Measurements from ENCODE around the gene LAMTOR4. TPM values are rescaled to one million over a fixed set of nuclear protein-coding genes. Genes with fewer than 3 reads are reported as not detected.
A peak's percentile ranks its signal among the peaks of the same experiment; 100 is the strongest.
"Not testable (repeated sequence)": the region's sequence is repeated elsewhere in the genome, so short reads cannot be mapped to it uniquely, and the experiment has no call there.

Gene LAMTOR4
- total RNA-seq, 1 experiment from 2014 or later, result 344 TPM

DNA sequence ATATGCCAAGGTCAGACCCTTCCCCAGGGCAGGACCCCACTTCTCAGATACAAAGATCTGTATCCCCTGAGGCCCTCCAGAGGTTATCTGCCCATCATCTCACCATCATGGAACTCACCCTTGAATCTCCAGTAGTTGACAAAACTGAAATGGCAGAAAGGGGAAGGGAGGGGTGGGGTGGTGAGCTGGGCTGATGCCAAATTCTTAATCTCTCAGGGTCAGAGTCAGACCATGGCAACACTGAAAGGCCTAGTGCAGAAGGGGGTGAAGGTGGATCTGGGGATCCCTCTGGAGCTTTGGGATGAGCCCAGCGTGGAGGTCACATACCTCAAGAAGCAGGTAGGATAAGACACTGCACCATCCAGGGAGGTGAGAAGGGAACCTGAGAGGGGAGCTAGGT is 26.1 kb upstream of the LAMTOR4 start:
- DNase-seq (ENCODE audit: low spot score), result no peak

DNA sequence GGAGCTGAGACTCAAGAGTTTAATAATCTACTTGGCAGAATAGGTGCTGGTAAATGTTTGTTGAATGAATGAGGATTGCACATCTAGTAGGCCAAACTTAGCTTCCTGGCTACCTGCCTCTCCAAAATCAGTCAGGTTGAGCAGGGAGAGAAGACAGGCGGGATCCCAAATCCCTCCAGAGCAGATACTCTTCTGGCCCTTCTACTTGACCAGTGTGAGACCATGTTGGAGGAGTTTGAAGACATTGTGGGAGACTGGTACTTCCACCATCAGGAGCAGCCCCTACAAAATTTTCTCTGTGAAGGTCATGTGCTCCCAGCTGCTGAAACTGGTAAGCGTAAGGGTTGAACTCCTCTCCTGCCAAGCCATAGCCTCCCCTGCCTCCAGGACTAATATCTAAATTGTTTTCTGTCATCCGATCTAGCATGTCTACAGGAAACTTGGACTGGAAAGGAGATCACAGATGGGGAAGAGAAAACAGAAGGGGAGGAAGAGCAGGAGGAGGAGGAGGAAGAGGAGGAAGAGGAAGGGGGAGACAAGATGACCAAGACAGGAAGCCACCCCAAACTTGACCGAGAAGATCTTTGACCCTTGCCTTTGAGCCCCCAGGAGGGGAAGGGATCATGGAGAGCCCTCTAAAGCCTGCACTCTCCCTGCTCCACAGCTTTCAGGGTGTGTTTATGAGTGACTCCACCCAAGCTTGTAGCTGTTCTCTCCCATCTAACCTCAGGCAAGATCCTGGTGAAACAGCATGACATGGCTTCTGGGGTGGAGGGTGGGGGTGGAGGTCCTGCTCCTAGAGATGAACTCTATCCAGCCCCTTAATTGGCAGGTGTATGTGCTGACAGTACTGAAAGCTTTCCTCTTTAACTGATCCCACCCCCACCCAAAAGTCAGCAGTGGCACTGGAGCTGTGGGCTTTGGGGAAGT is 24.2 kb upstream of the LAMTOR4 start:
- DNase-seq (ENCODE audit: low spot score), result peak; percentile 26

DNA sequence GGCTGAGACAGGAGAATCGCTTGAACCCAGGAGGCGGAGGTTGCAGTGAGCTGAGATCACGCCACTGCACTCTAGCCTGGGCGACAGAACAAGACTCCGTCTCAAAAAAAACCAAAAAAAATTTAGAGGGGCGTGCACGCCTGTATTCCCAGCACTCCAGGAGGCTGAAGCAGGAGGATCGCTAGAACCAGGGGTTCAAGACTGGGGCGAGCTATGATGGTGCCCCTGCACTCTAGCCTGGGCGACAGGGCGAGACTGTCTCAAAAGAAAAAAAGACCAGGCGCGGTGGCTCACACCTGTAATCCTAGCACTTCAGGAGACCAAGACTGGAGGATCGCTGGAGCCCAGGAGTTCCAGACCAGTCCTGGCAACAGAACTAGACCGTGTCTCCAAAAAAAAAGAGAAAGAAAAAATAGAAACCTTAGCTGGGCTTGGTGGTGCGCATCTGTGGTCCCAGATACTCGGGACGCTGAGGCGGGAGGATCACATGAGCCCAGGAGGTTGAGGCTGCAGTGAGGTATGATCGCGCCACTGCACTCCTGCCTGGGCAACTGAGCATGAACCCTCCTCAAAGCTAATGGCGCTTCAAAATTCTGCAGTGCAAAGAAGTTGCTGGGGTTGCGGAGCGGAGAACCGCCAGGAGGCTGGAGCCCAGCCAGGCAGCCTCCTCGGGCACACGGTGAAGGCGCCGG is 22.3 kb upstream of the LAMTOR4 start:
- no peak for DNase-seq (ENCODE audit: low spot score)

DNA sequence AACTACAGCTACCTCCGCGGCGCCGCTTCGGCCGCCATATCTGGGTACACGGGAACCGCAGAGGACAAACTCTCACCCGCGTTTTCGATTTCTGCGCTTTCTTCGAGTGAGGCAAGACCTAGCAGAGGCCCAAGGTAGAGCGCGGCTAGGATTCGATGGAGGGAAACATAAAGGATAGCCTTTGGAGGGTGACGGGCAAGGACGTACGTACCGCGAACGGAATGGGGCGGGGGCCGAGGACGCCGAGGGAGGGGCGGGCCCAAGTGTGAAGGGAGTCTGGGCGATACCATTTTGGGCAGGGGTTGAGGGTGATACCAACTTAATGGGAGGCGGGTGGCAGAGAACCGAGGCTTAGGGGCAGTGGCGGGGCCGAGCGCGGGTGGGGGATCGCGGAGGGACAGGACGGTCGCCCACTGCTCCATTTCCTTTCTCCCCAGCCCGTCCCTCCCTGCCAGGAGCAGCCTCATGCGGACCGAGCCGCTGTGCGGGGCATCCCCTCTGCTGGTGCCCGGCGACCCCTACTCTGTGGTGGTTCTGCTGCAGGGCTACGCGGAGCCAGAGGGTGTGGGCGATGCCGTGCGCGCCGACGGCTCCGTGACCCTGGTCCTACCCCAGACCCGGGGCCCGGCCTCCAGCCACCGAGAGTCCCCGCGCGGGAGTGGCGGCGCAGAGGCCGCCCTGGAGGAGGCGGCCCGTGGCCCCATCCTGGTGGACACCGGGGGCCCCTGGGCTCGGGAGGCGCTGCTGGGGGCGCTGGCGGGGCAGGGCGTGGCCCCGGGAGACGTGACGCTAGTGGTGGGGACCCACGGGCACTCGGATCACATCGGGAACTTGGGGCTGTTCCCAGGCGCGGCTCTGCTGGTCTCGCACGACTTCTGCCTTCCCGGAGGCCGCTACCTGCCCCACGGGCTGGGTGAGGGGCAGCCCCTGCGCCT is 21.5 kb upstream of the LAMTOR4 start, which contains the start of gene MBLAC1:
MBLAC1 (plus strand) TSS at position 37 of the 935 bp plus-strand sequence; CDS start at position 466, 429 bp downstream.
- peak; percentile 96 for DNase-seq (ENCODE audit: low spot score)

DNA sequence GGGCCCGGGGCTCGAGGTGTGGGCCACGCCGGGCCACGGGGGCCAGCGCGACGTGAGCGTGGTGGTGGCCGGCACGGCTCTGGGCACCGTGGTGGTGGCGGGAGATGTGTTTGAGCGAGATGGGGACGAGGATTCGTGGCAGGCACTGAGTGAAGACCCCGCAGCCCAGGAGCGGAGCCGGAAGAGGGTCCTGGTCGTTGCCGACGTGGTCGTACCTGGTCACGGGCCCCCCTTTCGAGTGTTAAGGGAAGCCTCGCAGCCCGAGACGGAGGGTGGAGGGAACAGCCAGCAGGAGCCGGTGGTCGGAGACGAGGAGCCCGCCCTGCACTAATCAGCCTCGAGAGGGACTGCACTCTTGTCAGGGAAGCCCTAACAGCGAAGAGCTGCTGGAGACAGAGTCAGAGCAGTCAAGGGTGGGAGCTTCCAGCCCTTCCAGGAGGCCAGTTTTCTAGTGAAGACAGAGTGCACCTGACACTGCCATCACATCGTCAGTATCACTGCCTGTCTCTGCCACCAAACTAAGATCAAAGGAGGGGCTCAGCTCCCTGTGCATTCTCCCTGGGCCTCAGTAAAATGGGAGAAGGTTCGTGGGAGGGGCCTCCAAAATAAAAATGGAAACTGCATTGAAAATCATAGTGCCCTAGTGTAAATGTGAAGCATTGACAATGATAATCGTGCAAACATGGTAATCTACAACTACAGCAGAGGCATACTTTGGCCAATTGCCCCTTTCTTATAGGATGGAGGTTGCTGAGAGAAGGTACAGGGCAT is 20.7 kb upstream of the LAMTOR4 start:
- peak; percentile 22 for DNase-seq (ENCODE audit: low spot score)

DNA sequence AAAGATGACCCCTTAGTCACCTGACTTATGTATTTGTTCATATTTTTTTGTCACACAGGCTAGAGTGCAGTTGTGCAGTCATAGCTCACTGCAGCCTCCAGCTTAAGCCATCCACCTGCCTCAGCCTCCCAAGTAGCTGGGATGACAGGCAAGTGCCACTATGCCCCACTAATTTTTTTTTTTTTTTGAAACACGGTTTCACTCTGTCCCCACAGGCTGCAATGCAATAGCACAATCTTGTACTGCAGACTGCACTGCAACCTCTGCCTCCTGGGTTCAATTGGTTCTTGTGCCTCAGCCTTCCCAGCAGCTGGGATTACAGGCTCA is 20.1 kb upstream of the LAMTOR4 start:
- no peak for DNase-seq (ENCODE audit: low spot score)

DNA sequence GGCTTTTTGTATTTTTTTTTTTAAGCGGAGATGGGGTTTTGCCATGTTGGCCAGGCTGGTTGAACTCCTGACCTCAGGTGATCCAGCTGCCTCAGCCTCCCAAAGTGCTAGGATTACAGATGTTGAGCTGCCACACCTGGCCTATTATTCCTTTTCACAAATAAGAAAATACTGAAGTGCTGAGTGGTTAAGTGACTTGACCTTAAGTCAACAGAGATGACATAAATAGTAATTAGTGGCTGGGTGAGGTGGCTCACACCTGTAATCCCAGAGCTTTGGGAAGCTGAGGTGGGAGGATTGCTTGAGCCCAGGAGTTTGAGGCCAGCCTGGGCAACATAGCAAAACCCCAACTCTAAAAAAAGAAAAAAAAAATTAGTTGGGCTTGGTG is 18.5 kb upstream of the LAMTOR4 start:
- not testable (repeated sequence) for DNase-seq (ENCODE audit: low spot score)

DNA sequence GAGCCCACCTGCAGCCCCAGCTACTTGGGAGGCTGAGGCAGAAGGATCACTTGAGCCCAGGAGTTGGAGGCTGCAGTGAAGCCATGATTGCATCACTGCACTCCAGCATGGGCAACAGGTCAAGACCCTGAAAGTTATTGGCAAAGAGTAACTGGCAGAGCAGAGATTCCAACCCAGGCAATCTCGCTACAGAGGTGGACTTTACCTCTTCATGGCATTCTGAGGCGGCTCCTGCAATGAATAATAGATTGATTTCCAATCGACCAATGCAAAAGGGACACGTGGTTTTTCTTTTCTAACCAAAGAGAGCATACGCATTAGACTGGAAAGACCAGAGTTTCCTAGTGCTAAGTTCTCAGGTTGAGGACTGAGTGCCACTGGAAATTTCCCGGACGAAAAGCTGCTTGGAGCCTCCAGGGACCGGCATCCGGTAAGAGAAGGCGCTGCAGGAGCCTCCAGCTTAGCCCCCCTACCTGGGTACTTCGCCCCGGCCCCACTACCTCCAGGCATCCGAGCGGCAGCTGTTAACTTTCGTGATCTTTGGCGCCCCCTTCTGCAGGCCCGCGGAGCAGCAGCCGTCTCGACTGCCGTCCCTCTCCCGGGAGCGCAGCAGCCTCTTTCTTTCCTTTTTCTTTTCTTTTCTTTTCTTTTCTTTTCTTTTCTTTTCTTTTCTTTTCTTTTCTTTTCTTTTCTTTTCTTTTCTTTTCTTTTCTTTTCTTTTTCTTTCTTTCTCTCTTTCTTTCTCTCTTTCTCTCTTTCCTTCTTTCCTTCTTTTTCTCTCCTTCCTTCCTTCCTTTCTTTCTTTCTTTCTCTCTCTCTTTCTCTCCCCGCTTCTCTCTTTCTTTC is 17.9 kb upstream of the LAMTOR4 start:
- DNase-seq (ENCODE audit: low spot score), result peak; percentile 81

DNA sequence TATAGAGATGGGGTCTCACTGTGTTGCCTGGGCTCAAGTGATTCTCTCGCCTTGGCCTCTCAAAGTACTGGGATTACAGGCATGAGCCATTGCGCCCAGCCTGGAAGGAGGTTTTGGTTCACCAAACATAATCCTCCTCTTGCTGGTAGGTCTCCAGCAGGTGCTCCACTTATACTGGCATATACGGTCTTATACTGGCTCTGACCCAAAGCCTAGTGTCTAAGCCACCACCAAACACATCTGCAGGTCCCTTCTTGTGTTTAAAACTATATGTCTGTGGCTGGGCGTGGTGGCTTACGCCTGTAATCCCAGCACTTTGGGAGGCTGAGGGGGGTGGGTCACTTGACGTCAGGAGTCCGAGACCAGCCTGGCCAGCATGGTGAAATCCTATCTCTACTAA is 16.6 kb upstream of the LAMTOR4 start:
- DNase-seq (ENCODE audit: low spot score), result no peak

DNA sequence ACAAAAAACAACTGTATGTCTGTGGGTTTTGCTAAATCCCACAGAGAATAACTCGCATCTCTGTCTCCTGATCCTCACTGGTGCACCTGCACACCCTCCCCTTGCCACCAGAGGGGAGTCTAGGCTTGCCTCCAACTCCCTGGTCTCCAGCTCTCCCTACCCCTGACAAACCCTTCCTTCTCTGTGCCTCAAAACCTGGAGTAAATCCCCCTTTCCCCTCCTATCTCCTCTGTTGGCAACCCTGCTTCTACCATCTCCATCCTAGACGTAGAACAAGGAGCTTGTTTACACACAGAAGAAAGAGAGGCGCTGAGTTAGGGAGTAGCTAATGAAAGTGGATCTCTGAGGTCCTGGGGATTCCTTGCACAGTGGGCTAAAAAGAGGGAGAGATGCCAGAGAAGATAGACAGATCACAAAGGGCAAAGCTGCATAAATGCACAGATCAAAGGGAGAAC is 16.0 kb upstream of the LAMTOR4 start:
- DNase-seq (ENCODE audit: low spot score), result peak; percentile 85

DNA sequence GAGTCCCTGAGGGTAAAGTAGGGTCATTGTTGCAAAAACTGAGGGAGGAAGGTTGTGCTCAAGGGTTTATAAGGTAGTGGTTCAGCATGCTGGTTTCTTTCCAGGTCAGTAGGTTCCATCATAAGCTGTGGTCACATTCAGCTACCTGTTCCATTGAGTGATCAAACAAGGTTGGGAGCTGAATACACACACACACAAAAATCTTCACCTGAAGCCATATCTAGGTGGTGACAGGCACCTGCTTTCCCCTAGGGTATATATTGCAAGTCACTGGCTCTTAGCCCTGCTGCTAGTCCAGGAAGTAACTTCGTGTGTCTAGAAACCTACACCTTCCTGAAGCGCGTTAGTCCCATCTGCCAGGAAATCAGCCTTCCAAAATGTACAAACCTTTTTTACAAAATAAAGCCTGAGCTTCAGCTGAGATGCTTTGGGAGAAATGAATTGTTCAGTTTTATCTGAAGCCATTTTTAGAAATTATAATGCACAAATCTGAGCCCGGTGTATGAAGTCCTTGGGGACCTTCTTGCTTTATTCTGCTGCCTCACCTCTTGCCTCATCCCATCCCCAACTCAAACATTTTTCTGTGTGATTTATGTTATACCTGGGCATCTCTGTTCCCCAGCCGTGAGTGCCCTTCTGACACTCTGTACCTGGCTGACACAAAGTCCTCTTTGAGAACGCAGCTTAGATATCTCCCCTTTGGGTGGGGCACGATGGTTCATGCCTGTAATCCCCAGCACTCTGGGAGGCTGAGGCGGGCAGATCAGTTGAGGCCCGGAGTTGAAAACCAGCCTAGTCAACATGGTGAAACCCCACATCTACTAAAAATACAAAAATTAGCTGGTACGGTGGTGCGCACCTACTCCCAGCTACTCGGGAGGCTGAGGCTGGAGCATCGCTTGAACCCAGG is 10.6 kb upstream of the LAMTOR4 start:
- DNase-seq (ENCODE audit: low spot score), result no peak

DNA sequence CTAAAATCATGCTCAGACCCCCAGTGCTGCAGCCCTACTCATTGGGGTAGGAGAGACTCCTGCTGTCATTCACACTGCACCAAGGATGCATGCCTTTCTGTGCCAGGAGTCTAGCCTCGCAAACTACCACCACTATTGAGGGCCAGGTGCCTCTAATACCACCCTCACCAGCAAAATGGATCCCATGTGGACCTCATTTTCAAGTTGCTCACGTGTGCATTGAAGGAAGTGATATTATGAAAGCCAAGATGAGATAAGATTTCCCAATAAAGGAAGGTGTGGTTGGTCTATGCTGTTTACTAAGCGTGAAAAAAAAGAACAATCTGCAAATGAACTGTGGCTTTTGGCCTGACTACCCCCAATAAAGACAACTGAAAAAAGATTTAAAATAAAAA is 7.2 kb upstream of the LAMTOR4 start:
- DNase-seq (ENCODE audit: low spot score), result no peak

DNA sequence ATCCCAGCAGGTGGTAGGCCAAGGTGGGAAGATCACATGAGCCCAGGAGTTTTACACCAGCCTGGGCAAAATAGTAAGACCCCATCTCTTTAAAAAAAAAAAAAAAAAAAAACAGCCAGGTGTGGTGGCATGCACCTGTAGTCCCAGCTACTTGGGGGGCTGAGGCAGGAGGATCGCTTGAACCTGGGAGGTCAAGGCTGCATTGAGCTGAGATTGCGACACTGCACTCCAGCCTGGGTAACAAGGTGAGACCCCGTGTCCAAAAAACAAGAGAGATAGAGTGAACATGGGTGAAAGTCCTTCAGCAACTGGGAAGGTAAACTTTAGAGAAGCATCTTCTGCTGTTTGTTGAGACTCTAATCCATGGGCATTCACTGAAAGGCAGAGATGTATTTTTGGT is 6.3 kb upstream of the LAMTOR4 start:
- DNase-seq (ENCODE audit: low spot score), result no peak

DNA sequence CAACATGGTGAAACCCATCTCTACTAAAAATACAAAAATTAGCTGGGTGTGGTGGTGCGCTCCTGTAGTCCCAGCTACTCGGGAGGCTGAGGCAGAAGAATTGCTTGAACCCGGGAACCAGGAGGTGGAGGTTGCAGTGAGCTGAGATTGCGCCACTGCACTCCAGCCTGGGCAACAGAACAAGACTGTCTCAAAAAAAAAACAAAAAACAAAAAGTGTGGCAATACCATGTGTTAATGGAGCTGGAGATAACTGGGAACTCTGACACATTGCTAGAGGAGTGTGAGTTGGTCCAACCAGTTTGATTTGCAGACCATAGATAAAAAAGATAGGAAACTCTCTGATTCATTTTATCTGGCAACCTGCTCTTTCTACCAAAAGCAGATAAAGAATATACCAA is 2.4 kb upstream of the LAMTOR4 start:
- not testable (repeated sequence) for DNase-seq (ENCODE audit: low spot score)

DNA sequence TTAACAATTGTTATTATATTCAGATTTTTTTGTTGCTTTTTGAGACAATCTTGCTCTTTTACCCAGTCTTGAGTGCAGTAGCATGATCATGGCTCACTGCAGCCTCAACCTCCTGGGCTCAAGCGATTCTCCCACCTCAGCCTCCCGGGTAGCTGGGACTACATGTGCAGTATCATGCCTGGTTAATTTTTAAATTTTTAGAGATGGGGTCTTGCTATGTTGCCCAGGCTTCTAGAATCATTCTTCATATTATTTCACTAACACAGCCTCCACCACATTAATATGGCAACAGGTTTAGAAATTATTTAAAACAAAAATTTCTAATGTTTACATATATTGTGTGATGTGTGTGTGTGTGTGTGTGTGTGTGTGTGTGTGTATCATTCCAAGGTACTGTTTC is 1.4 kb upstream of the LAMTOR4 start:
- no peak for DNase-seq (ENCODE audit: low spot score)

DNA sequence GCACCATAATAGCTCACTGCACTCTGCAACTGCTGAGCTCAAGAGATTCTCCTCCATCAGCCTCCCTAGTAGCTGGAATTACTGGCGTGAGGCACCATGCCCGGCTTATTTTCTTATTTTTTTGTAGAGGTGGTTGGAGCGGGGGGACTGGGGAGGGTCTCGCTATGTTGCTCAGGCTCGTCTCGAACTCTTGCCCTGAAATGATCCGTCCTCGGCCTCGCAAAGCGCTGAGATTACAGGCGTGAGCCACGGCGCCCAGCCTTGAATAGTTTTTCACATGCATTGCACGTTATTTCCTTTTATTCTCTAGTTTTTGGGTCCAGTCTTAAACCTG is 526 bp upstream of the LAMTOR4 start:
- no peak for DNase-seq (ENCODE audit: low spot score)

DNA sequence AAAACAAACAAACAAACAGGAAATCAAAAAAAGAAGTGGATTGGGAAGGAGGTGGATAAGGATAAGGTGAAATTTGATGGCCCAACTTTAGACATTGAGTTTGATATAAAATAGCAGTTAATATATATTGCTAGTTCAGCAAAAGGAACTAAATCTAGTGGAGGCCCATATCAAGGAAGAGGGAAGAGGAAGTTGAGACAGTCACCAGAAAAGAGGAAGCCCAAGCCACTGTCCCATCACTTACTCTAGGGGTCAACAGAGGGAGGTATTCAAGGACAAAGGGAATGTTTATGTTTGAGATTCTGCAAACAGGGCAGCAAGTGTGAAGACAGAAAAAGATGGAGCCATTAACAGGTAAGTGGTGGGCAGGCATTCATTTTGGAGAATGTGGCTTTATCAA is 3.7 kb downstream of the LAMTOR4 start:
- DNase-seq (ENCODE audit: low spot score), result no peak

DNA sequence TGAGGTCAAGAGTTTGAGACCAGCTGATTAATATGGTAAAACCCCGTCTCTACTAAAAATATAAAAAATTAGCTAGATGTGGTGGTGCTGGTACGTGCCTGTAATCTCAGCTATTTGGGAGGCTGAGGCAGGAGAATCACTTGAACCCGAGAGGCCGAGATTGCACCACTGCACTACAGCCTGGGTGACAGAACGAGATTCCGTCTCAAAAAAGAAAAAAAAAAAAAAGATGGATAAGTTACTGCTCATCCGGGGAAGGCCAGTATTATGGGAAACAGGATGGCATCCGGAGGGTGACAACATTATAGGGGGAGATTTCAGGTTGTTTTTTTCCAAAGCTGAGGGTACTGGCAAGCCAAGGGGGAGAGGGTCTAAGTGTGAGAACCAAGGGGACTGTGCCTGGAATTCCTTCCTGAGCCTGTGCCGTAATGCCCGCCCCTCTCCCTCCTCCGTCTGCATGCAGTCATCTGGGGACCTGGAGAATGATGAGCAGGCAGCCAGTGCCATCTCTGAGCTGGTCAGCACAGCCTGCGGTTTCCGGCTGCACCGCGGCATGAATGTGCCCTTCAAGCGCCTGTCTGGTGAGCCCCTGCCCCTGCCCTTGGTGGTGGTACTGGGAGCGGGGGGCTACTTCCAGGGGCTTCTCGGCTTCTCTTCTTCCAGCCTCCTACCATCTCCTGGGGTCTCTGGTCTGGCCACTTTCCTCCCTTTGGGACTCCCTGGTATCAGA is 4.4 kb downstream of the LAMTOR4 start:
- DNase-seq (ENCODE audit: low spot score), result no peak
